H1 (cell line): ENCODE measurements around the gene KRTAP10-2. TPM values are rescaled to one million over a fixed set of nuclear protein-coding genes. Genes with fewer than 3 reads are reported as not detected.

Experiments
- CTCF ChIA-PET: fragments of 300-600 bp; sonication (Branson Sonifier 250); formaldehyde crosslinking; loops from one replicate; lab custom pipeline; 2021; ENCODE audit not compliant: partially characterized antibody; lab: Charles Lee
- POLR2A ChIA-PET: fragments of 300-600 bp; sonication (Branson Sonifier 250); formaldehyde crosslinking; loops from one replicate; lab custom pipeline; 2021; ENCODE audit warnings: inconsistent platforms; ENCODE audit not compliant: partially characterized antibody; lab: Charles Lee
- DNase-seq, 2 experiments: peaks; one replicate each; pipeline versions ENCODE4 v3.0.0 to v3.0.0-alpha.2; 2010 to 2022; ENCODE audit warnings: low spot score in 2 of 2, low read depth in 1 of 2, mixed read lengths in 1 of 2
- FAIRE-seq: peaks from 2 replicates; lab custom pipeline; 2011; peaks lifted over from hg19 to GRCh38; lab: Jason Lieb, UNC
- H2AFZ ChIP-seq: 2 replicates; pipeline ENCODE4 v1.8.1; 2012; ENCODE audit warnings: low read length, inconsistent platforms
- H2AK5ac ChIP-seq: 2 replicates; pipeline ENCODE4 v1.6.1; 2013; ENCODE audit warnings: low read depth, low read length
- H2BK120ac ChIP-seq: replicated peaks from 2 replicates; pipeline ENCODE3; 2013; ENCODE audit warnings: low read depth, low read length, inconsistent platforms
- H2BK12ac ChIP-seq: 2 replicates; pipeline ENCODE4 v1.6.1; 2013; ENCODE audit warnings: low read depth, low read length
- H2BK15ac ChIP-seq: 2 replicates; pipeline ENCODE4 v1.6.1; 2013; ENCODE audit warnings: low read length
- H2BK20ac ChIP-seq: 2 replicates; pipeline ENCODE4 v1.6.1; 2013; ENCODE audit warnings: low read length
- H2BK5ac ChIP-seq: 2 replicates; pipeline ENCODE4 v1.6.1; 2013; ENCODE audit warnings: low read depth, low read length
- H3K14ac ChIP-seq: 2 replicates; pipeline ENCODE4 v1.6.1; 2013; ENCODE audit warnings: inconsistent platforms; ENCODE audit not compliant: insufficient read length
- H3K18ac ChIP-seq: 2 replicates; pipeline ENCODE4 v1.6.1; 2013; ENCODE audit warnings: low read length; ENCODE audit errors: extremely low read depth
- H3K23ac ChIP-seq: 2 replicates; pipeline ENCODE4 v1.6.1; 2013; ENCODE audit warnings: inconsistent platforms; ENCODE audit not compliant: insufficient read length
- H3K23me2 ChIP-seq: 2 replicates; pipeline ENCODE4 v1.6.1; 2013; ENCODE audit warnings: low read depth, low read length
- H3K27ac ChIP-seq: 2 replicates; pipeline ENCODE4 v1.6.1; 2011; ENCODE audit warnings: low read depth, low read length, inconsistent platforms
- H3K27me3 ChIP-seq, 4 experiments: replicated peaks in 1 of 4; 1 replicate in 1 of 4; 2 replicates in 3 of 4; pipeline versions ENCODE4 v1.6.1 to v1.8.1; 2011 to 2013; ENCODE audit warnings: low read length in 3 of 4, mild to moderate bottlenecking in 3 of 4, inconsistent platforms in 2 of 4, mixed read lengths in 2 of 4, moderate library complexity in 1 of 4; ENCODE audit not compliant: control insufficient read depth in 3 of 4, insufficient read depth in 3 of 4; ENCODE audit errors: extremely low read depth in 1 of 4
- H3K36me3 ChIP-seq, 4 experiments: 2 replicates each; pipeline versions ENCODE4 v1.6.1 to v1.8.1; 2011 to 2013; ENCODE audit warnings: mild to moderate bottlenecking in 4 of 4, low read length in 3 of 4, moderate library complexity in 2 of 4, control low read depth in 1 of 4, inconsistent platforms in 1 of 4; ENCODE audit not compliant: insufficient read depth in 4 of 4, control insufficient read depth in 2 of 4
- H3K4ac ChIP-seq: replicated peaks from 2 replicates; pipeline ENCODE3; 2013; ENCODE audit warnings: low read length, low read depth, mixed read lengths, inconsistent platforms; ENCODE audit not compliant: insufficient read length
- H3K4me1 ChIP-seq, 4 experiments: replicated peaks in 1 of 4; 1 replicate in 1 of 4; 2 replicates in 3 of 4; pipeline versions ENCODE4 v1.6.1 to v1.8.1; 2011 to 2013; ENCODE audit warnings: low read length in 3 of 4, inconsistent platforms in 2 of 4, mixed read lengths in 1 of 4; ENCODE audit not compliant: insufficient read depth in 4 of 4, control insufficient read depth in 3 of 4
- H3K4me2 ChIP-seq, 2 experiments: 2 replicates each; pipeline versions ENCODE4 v1.6.1 to v1.8.1; 2011 to 2013; ENCODE audit warnings: low read depth in 2 of 2, low read length in 2 of 2, control low read depth in 1 of 2, inconsistent platforms in 1 of 2, mild to moderate bottlenecking in 1 of 2; ENCODE audit not compliant: insufficient read depth in 1 of 2
- H3K4me3 ChIP-seq, 4 experiments: fragments of 200-600, 300-600 bp in 1 of 4; sonication (generic), shearing (Covaris generic), sonication (Bioruptor Twin) in 1 of 4; 2 replicates each; pipeline versions ENCODE4 v1.5.1 to v1.8.1; 2011 to 2016; ENCODE audit warnings: low read length in 4 of 4, low read depth in 3 of 4, control low read depth in 2 of 4, inconsistent platforms in 2 of 4, mild to moderate bottlenecking in 2 of 4, mixed read lengths in 1 of 4, moderate library complexity in 1 of 4; ENCODE audit not compliant: insufficient read depth in 2 of 4; ENCODE audit errors: extremely low read depth in 1 of 4
- H3K56ac ChIP-seq: replicated peaks from 2 replicates; pipeline ENCODE3; 2013; ENCODE audit warnings: low read depth, mild to moderate bottlenecking, mixed read lengths, low read length, inconsistent platforms; ENCODE audit not compliant: insufficient read length
- H3K79me1 ChIP-seq: 2 replicates; pipeline ENCODE4 v1.6.1; 2013; ENCODE audit warnings: low read depth, low read length, control low read depth
- H3K79me2 ChIP-seq, 2 experiments: 2 replicates each; pipeline versions ENCODE4 v1.6.1 to v1.8.1; 2012 to 2013; ENCODE audit warnings: low read length in 2 of 2, mild to moderate bottlenecking in 2 of 2, inconsistent platforms in 1 of 2; ENCODE audit not compliant: insufficient read depth in 2 of 2, control insufficient read depth in 1 of 2
- H3K9ac ChIP-seq, 4 experiments: replicated peaks in 1 of 4; 1 replicate in 1 of 4; 2 replicates in 3 of 4; pipeline versions ENCODE4 v1.6.1 to v1.8.1; 2011 to 2013; ENCODE audit warnings: low read depth in 3 of 4, low read length in 3 of 4, control low read depth in 2 of 4, mild to moderate bottlenecking in 2 of 4, moderate library complexity in 2 of 4, inconsistent platforms in 1 of 4; ENCODE audit errors: extremely low read depth in 1 of 4
- H3K9me3 ChIP-seq, 2 experiments: 2 replicates each; pipeline versions ENCODE4 v1.6.1 to v1.8.1; 2012 to 2013; ENCODE audit warnings: mild to moderate bottlenecking in 2 of 2, moderate library complexity in 2 of 2, control low read depth in 1 of 2, inconsistent platforms in 1 of 2, low read depth in 1 of 2, low read length in 1 of 2, mixed read lengths in 1 of 2; ENCODE audit not compliant: insufficient read depth in 2 of 2
- H4K20me1 ChIP-seq, 2 experiments: replicated peaks in 1 of 2; 2 replicates each; pipeline versions ENCODE3 to v1.8.1; 2011 to 2013; ENCODE audit warnings: inconsistent platforms in 2 of 2, low read length in 2 of 2, mild to moderate bottlenecking in 1 of 2; ENCODE audit not compliant: insufficient read depth in 2 of 2, control insufficient read depth in 1 of 2
- H4K5ac ChIP-seq: 2 replicates; pipeline ENCODE4 v1.6.1; 2013; ENCODE audit warnings: low read length, low read depth, mixed read lengths, inconsistent platforms; ENCODE audit not compliant: insufficient read length
- H4K8ac ChIP-seq: 2 replicates; pipeline ENCODE4 v1.8.0; 2013; ENCODE audit warnings: mild to moderate bottlenecking, moderate library complexity, low read length, inconsistent platforms; ENCODE audit not compliant: insufficient read depth; ENCODE audit errors: extremely low read depth
- H4K91ac ChIP-seq: replicated peaks from 2 replicates; pipeline ENCODE3; 2013; ENCODE audit warnings: low read length, mixed read lengths, inconsistent platforms; ENCODE audit not compliant: insufficient read length
- ASH2L ChIP-seq: fragments of 200-600, 300-600 bp; sonication (generic); IDR thresholded peaks from one replicate; pipeline ENCODE4 v1.7.1; 2017; ENCODE audit warnings: low read length
- GABPA ChIP-seq: IDR thresholded peaks from 2 replicates; pipeline ENCODE4 v1.6.1; 2011; ENCODE audit warnings: mild to moderate bottlenecking, low read length, moderate library complexity, borderline replicate concordance; ENCODE audit not compliant: insufficient read depth
- JUN ChIP-seq: IDR thresholded peaks from 2 replicates; pipeline ENCODE4 v1.6.1; 2011; ENCODE audit warnings: low read depth, mild to moderate bottlenecking, improper control_type of control experiment, low read length
- RBBP5 ChIP-seq: IDR thresholded peaks from 2 replicates; pipeline ENCODE4 v1.7.1; 2012; ENCODE audit warnings: low read depth, mild to moderate bottlenecking, inconsistent platforms, low read length, moderate library complexity, borderline replicate concordance
- RNF2 ChIP-seq: fragments of 200-900, 300-1000 bp; sonication (generic); IDR thresholded peaks from 2 replicates; pipeline ENCODE4 v1.7.1; 2016; ENCODE audit warnings: borderline replicate concordance, low read depth, mild to moderate bottlenecking, antibody characterized with exemption, low read length; ENCODE audit not compliant: poor library complexity, severe bottlenecking; ENCODE audit errors: missing control alignments
- SIRT6 ChIP-seq: IDR thresholded peaks from one replicate; pipeline ENCODE4 v1.7.1; 2012; ENCODE audit warnings: low read length, inconsistent platforms
- SRF ChIP-seq: IDR thresholded peaks from 2 replicates; pipeline ENCODE4 v1.6.1; 2011; ENCODE audit warnings: mild to moderate bottlenecking, low read depth, low read length, moderate library complexity
- WGBS, 2 experiments: shearing (Covaris generic) in 1 of 2; methylation state at CpG; one replicate each; pipeline versions ENCODE4 v1.1.6 to v1.1.7; 2013 to 2015; ENCODE audit warnings: low lambda C conversion rate in 2 of 2, mixed read lengths in 2 of 2, inconsistent platforms in 1 of 2, low coverage in 1 of 2, missing lambda C conversion rate in 1 of 2; ENCODE audit not compliant: insufficient replicate concordance in 2 of 2, insufficient coverage in 1 of 2, insufficient read length in 1 of 2; ENCODE audit errors: extremely low coverage in 1 of 2, missing lambda C conversion rate in 1 of 2; 5-methylcytosine and 5-hydroxymethylcytosine counted together
- long read RNA-seq, 2 experiments: library from RNA in 1 of 2; library from capped mRNA in 1 of 2; stranded (forward); transcript quantifications; one replicate each; pipeline ENCODE4 v2.0.0, GENCODE V29; 2021; ENCODE audit warnings: inconsistent platforms in 1 of 2
- polyA minus RNA-seq, 3 experiments: library from RNA; depleted of rRNA, polyadenylated mRNA; stranded (reverse); fragments of >200 nt; gene quantifications; 1 replicate in 2 of 3; 2 replicates in 1 of 3; pipeline ENCODE4 v1.2.3, GENCODE V29; 2011
- polyA plus RNA-seq, 7 experiments: library from polyadenylated mRNA; depleted of rRNA in 3 of 7; stranded (reverse) in 5 of 7; unstranded in 2 of 7; fragments of >200 nt in 5 of 7; fragments of 200-250 nt in 2 of 7; gene quantifications; 1 replicate in 5 of 7; 2 replicates in 1 of 7; 4 replicates in 1 of 7; pipeline versions ENCODE4 v1.2.1 to v1.2.3, GENCODE V29; 2011 to 2013; ENCODE audit warnings: missing spikeins in 2 of 7, mixed read lengths in 2 of 7
- total RNA-seq: library from RNA; stranded (reverse); fragmentation: NEBNext Ultra II Directional; extraction: Animal tissue kit (Norgen Biotek cat#: 25700); gene quantifications from 2 replicates; pipeline ENCODE4 v1.2.1, GENCODE V29; 2021

KRTAP10-2 gene
- total RNA-seq (not detected in 2 replicates), polyA plus RNA-seq (2011; rRNA removed) (0.06 and 0.11 TPM in 2 replicates), polyA minus RNA-seq (2011; rRNA and poly(A)+ RNA removed) (0.38 and 0.51 TPM in 2 replicates)
- polyA plus RNA-seq (2011; cell fraction: cytosol; rRNA removed) = not detected
- polyA plus RNA-seq (2011; cell fraction: nucleus; rRNA removed) = 0.13 TPM
- polyA plus RNA-seq (2012, experiment 1 of 2) = 0.16 TPM in 1 of 4 replicates, not detected in the others
- polyA plus RNA-seq (2012, experiment 2 of 2) = not detected
- not detected for polyA plus RNA-seq (2013, experiment 1 of 2)
- polyA plus RNA-seq (2013, experiment 2 of 2) = not detected
- polyA minus RNA-seq (2011; cell fraction: cytosol; rRNA and poly(A)+ RNA removed) = not detected
- polyA minus RNA-seq (2011; cell fraction: nucleus; rRNA and poly(A)+ RNA removed) = not detected
- long read RNA-seq, experiment 1 = 0 reads
- long read RNA-seq, experiment 2 = 0 reads

GRCh38 chr21:44551340-44551961 lies at the start of gene KRTAP10-2:
TSS of gene KRTAP10-2 (minus strand) at chr21:44551505. CDS start at chr21:44551458, 47 bp downstream.
- DNase-seq (peak in 1 of 2 experiments; percentile 45), FAIRE-seq (no peak)
- peaks cover 9 to 35% (median 17%) of the 10 kb centered on the region in 4 experiments for H3K4me1 ChIP-seq
- TF ChIP-seq RNF2 = no peak
- no peak for TF ChIP-seq RBBP5
- no peak for TF ChIP-seq JUN
- no peak for TF ChIP-seq SRF
- no peak for TF ChIP-seq ASH2L
- TF ChIP-seq SIRT6 = no peak
- TF ChIP-seq GABPA = no peak

More at GRCh38 chr21:44551340-44551961, at the start of gene KRTAP10-2:
- Histone ChIP-seq H3K79me2 (no peaks in the 10 kb centered on the region), H4K5ac (no peak within 1 kb of the TSS), H3K18ac (peak within 1 kb of the TSS; percentile 83), H2AFZ (no peak within 1 kb of the TSS), H3K27ac (no peak within 1 kb of the TSS), H3K23me2 (no peaks in the 10 kb centered on the region), H3K4me3 (no peak within 1 kb of the TSS), H3K4ac (peak within 1 kb of the TSS; percentile 95), H3K36me3 (no peaks in the 10 kb centered on the region), H3K14ac (no peak within 1 kb of the TSS), H3K9ac (no peak within 1 kb of the TSS), H4K8ac (peak within 1 kb of the TSS; percentile 71), H2AK5ac (peak within 1 kb of the TSS; percentile 82; the same call in 1 of the 2 replicates), H4K20me1 (no peaks in the 10 kb centered on the region), H3K4me2 (no peak within 1 kb of the TSS; a peak in 1 of 4 replicates), H2BK120ac (peak within 1 kb of the TSS; percentile 72), H3K9me3 (no peaks in the 10 kb centered on the region), H3K27me3 (no peaks in the 10 kb centered on the region), H2BK15ac (peak within 1 kb of the TSS; percentile 98; the same call in 1 of the 2 replicates), H2BK5ac (peak within 1 kb of the TSS; percentile 66), H3K23ac (no peak within 1 kb of the TSS), H3K79me1 (no peaks in the 10 kb centered on the region), H2BK20ac (peak within 1 kb of the TSS; percentile 99), H4K91ac (peak within 1 kb of the TSS; percentile 93), H3K56ac (no peak within 1 kb of the TSS), H2BK12ac (peak within 1 kb of the TSS; percentile 98)
- WGBS, 2 experiments = 87% methylated on average over 13 of the region's 17 CpGs; no CpG with 5 or more reads in 1 of the 2 experiments
- ChIA-PET POLR2A (interaction anchor here (1.1 to 1.7 kb wide), 3 partner anchors 11 to 51 kb away, joined by 3 to 5 read pairs (median 3); no protein-coding TSS in a partner anchor), CTCF (interaction anchor here (0.8 to 1.4 kb wide), 3 partner anchors 159 to 242 kb away, joined by 3 to 4 read pairs (median 3); no protein-coding TSS in a partner anchor)
